ENCODE data around the gene ADGRF4. TPM values are rescaled to one million over a fixed set of nuclear protein-coding genes. Genes with fewer than 3 reads are reported as not detected.

The ADGRF4 gene
- total RNA-seq, 1 donor from 2014 or later, result not detected

- Mint-ChIP-seq H3K4me1 (ENCODE audit: unreplicated experiment) (peaks cover 3% of the 10 kb centered on the region), H3K27ac (ENCODE audit: unreplicated experiment) (no peak overlapping the region), H3K9me3 (ENCODE audit: unreplicated experiment) (no peaks in the 10 kb centered on the region), H3K4me3 (ENCODE audit: unreplicated experiment) (no peak overlapping the region), H3K27me3 (ENCODE audit: unreplicated experiment) (no peaks in the 10 kb centered on the region), H3K36me3 (ENCODE audit: low read depth, unreplicated experiment) (no peaks in the 10 kb centered on the region)
- no peak for DNase-seq (ENCODE audit: low spot score)
- no peak for TF ChIP-seq CTCF (IDR thresholded peaks at IDR 0.05; ENCODE audit: unreplicated experiment)
Measured at GRCh38 chr6:47769982-47770381, 71.6 kb downstream of the ADGRF4 start.

Other genes starting within 250 kb of the ADGRF4 start
- 40.3 TPM for gene CD2AP, start 220.8 kb upstream of the ADGRF4 start, total RNA-seq (ENCODE audit: unreplicated experiment)
- gene OPN5, start 83.5 kb downstream of the ADGRF4 start, total RNA-seq (ENCODE audit: unreplicated experiment), result 12.1 TPM